ENCODE data around the gene TMIGD1. TPM values are rescaled to one million over a fixed set of nuclear protein-coding genes. Genes with fewer than 3 reads are reported as not detected.

Gene TMIGD1
- total and polyA plus RNA-seq, 2 donors (not counting 3 experiments of a cell fraction or from before 2014, with no cell fraction given), result not detected

DNA sequence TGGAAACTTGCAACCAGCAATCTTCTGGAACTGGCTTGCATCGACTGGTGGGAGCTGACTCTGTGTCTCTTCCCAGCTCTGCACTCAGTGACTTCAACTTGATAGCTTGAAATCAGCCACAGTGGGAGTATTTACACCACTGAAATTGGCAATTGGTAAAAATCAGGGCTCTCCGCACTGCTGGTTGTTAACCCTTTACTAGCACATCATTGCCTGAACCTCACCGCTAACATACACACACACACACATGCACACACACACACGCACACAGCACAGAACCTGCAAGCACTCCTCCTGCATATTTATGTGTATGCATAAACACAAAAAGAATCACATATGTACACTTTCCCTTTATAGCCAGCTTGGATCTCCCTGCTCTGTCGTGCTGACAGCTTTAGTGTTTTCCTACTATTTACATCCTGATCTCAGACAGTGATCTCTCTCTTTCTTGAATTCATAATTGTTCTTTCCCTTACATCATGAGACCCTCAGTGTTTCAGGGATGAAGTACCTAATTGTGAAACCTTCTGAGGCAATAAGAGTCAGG lies 7.9 kb upstream of the TMIGD1 start:
- Histone ChIP-seq H3K36me3 (ENCODE audit: control insufficient read depth in 2 of 2, extremely low read depth in 1 of 2, insufficient read depth in 2 of 2, low read length in 2 of 2) (no peaks in the 10 kb centered on the region), H3K27ac (ENCODE audit: insufficient read depth, low read depth, low read length) (peak overlapping the region; percentile 83), H3K9me1 (replicated peaks; ENCODE audit: control insufficient read depth, extremely low read depth, insufficient read depth, low read length) (no peaks in the 10 kb centered on the region), H3K79me2 (ENCODE audit: control insufficient read depth, insufficient read depth, low read length) (no peaks in the 10 kb centered on the region), H3K4me1 (ENCODE audit: control insufficient read depth, extremely low read depth, insufficient read depth, low read length) (peaks cover 26% of the 10 kb centered on the region), H3K4me2 (ENCODE audit: insufficient read depth, low read length) (no peak overlapping the region), H3K4me3 (replicated peaks in 1 of 3; ENCODE audit: insufficient read depth in 1 of 3, low read depth in 1 of 3, low read length in 3 of 3) (no peak overlapping the region), H3K9me3 (replicated peaks; ENCODE audit: control insufficient read depth, insufficient read depth, low read length) (no peaks in the 10 kb centered on the region), H3K27me3 (ENCODE audit: control insufficient read depth in 2 of 2, insufficient read depth in 2 of 2, low read length in 2 of 2) (no peaks in the 10 kb centered on the region), H4K20me1 (replicated peaks; ENCODE audit: control insufficient read depth, extremely low read depth, insufficient read depth, low read length) (no peaks in the 10 kb centered on the region), H2AFZ (ENCODE audit: low read depth, low read length) (no peak overlapping the region), H3K9ac (replicated peaks; ENCODE audit: extremely low read depth, insufficient read depth, low read length) (no peak overlapping the region)
- BruUV-seq (replicated peaks), result no TSS peak
- FAIRE-seq (no peak), DNase-seq (ENCODE audit: low read depth, low spot score) (peak; percentile 8)
- TF ChIP-seq, protein P1, sequence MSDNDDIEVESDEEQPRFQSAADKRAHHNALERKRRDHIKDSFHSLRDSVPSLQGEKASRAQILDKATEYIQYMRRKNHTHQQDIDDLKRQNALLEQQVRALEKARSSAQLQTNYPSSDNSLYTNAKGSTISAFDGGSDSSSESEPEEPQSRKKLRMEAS (IDR thresholded peaks at IDR 0.05; ENCODE audit: insufficient read depth, insufficient read length), result no peak
- TF ChIP-seq JUN (IDR thresholded peaks at IDR 0.05; ENCODE audit: borderline replicate concordance, insufficient read depth, insufficient read length, low read depth) (no peak), POLR2A (IDR thresholded peaks at IDR 0.05; ENCODE audit: low read depth, low read length) (no peak), POLR2AphosphoS5 (IDR thresholded peaks at IDR 0.05; ENCODE audit: insufficient read depth, low read depth, low read length) (no peak), FOS (IDR thresholded peaks at IDR 0.05; ENCODE audit: borderline replicate concordance, insufficient read depth, low read length) (no peak), MYC (IDR thresholded peaks at IDR 0.05; ENCODE audit: low read depth, low read length) (no peak), EZH2 (IDR thresholded peaks at IDR 0.05; ENCODE audit: borderline replicate concordance, low read depth, low read length, severe bottlenecking) (no peak), GATA2 (IDR thresholded peaks at IDR 0.05; ENCODE audit: insufficient read depth, insufficient read length, low read depth, low read length) (no peak)
- TF ChIP-seq, protein P2, sequence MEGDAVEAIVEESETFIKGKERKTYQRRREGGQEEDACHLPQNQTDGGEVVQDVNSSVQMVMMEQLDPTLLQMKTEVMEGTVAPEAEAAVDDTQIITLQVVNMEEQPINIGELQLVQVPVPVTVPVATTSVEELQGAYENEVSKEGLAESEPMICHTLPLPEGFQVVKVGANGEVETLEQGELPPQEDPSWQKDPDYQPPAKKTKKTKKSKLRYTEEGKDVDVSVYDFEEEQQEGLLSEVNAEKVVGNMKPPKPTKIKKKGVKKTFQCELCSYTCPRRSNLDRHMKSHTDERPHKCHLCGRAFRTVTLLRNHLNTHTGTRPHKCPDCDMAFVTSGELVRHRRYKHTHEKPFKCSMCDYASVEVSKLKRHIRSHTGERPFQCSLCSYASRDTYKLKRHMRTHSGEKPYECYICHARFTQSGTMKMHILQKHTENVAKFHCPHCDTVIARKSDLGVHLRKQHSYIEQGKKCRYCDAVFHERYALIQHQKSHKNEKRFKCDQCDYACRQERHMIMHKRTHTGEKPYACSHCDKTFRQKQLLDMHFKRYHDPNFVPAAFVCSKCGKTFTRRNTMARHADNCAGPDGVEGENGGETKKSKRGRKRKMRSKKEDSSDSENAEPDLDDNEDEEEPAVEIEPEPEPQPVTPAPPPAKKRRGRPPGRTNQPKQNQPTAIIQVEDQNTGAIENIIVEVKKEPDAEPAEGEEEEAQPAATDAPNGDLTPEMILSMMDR (IDR thresholded peaks at IDR 0.05; ENCODE audit: extremely low read depth in 1 of 2, insufficient read depth in 1 of 2, low read depth in 1 of 2, low read length in 2 of 2), result no peak
- dilution Hi-C loops (cut with MboI; ENCODE audit: extremely low pct_ligation_motif_present, low sequenced_read_pairs) (no loop called here), intact Hi-C loops (cut with micrococcal nuclease) (loop anchor here (2.0 to 5.0 kb wide), 3 partner anchors 37 to 376 kb away; partner anchors contain the start of genes CPD and NSRP1)
- ChIA-PET POLR2A (interaction anchor here (0.7 kb wide), 1 partner anchor 259 kb away, joined by 6 read pairs; no protein-coding TSS in a partner anchor), CTCF (interaction anchor here (1.4 to 4.8 kb wide), 6 partner anchors 13 to 373 kb away, joined by 6 to 29 read pairs (median 12); partner anchors contain the start of gene GOSR1)
